ENCODE measurements around the gene ANO4.

Gene ANO4

DNA sequence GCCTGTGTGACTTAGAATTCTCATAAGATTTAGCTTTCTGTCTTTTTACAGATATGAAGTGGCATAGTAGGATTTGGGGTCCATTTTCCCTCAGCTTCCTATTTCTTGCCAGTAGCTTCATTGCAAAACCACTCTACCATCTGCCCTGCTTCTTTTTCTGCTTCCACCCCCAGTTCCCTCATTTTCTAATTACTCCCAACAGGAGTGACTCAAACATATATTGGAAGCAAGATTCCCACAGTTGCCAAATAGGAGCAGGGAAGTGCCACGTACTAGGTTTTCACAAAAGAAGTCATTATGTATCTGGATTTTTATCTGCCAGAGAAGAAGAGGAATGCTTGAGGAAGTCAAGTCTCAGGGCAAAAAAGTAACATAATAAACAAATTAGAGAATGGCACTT is 64.1 kb downstream of the ANO4 start:
- Histone ChIP-seq H3K4me3 (replicated peaks; ENCODE audit: insufficient read depth, low read length) (no peak overlapping the region), H3K27me3 (ENCODE audit: insufficient read depth, poor library complexity, severe bottlenecking) (no peaks in the 10 kb centered on the region), H3K27ac (replicated peaks) (no peak overlapping the region)
- DNase-seq (ENCODE audit: low read depth in 1 of 2, low spot score in 1 of 2) = peak in 1 of 2 experiments; percentile 11
- TF ChIP-seq POLR2AphosphoS5 (IDR thresholded peaks at IDR 0.05; ENCODE audit: low read depth) (no peak), SPI1 (IDR thresholded peaks at IDR 0.05; ENCODE audit: borderline replicate concordance, low read depth) (peak; percentile 62; the same call in 1 of the 2 replicates), GABPA (IDR thresholded peaks at IDR 0.05; ENCODE audit: low read depth) (no peak)
- TF ChIP-seq, protein P1, sequence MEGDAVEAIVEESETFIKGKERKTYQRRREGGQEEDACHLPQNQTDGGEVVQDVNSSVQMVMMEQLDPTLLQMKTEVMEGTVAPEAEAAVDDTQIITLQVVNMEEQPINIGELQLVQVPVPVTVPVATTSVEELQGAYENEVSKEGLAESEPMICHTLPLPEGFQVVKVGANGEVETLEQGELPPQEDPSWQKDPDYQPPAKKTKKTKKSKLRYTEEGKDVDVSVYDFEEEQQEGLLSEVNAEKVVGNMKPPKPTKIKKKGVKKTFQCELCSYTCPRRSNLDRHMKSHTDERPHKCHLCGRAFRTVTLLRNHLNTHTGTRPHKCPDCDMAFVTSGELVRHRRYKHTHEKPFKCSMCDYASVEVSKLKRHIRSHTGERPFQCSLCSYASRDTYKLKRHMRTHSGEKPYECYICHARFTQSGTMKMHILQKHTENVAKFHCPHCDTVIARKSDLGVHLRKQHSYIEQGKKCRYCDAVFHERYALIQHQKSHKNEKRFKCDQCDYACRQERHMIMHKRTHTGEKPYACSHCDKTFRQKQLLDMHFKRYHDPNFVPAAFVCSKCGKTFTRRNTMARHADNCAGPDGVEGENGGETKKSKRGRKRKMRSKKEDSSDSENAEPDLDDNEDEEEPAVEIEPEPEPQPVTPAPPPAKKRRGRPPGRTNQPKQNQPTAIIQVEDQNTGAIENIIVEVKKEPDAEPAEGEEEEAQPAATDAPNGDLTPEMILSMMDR (IDR thresholded peaks at IDR 0.05; ENCODE audit: insufficient read depth, low read length) = no peak

GRCh38 chr12:100859063-100859627 is 64.6 kb downstream of the ANO4 start:
- H3K4me3 ChIP-seq (replicated peaks; ENCODE audit: insufficient read depth, low read length) = no peak overlapping the region
- TF ChIP-seq, protein P1 (IDR thresholded peaks at IDR 0.05; ENCODE audit: insufficient read depth, low read length) = no peak
- TF ChIP-seq SPI1 (IDR thresholded peaks at IDR 0.05; ENCODE audit: borderline replicate concordance, low read depth) = no peak
- no peak for TF ChIP-seq REST (IDR thresholded peaks at IDR 0.05; ENCODE audit: insufficient replicate concordance, low read depth)
- TF ChIP-seq POLR2AphosphoS5 (IDR thresholded peaks at IDR 0.05; ENCODE audit: low read depth) = no peak
- TF ChIP-seq GABPA (IDR thresholded peaks at IDR 0.05; ENCODE audit: low read depth) = no peak
- no peaks in the 10 kb centered on the region for H3K27me3 ChIP-seq (ENCODE audit: insufficient read depth, poor library complexity, severe bottlenecking)
- DNase-seq (ENCODE audit: low read depth in 1 of 2, low spot score in 1 of 2) = no peak
- H3K27ac ChIP-seq (replicated peaks) = no peak overlapping the region

DNA sequence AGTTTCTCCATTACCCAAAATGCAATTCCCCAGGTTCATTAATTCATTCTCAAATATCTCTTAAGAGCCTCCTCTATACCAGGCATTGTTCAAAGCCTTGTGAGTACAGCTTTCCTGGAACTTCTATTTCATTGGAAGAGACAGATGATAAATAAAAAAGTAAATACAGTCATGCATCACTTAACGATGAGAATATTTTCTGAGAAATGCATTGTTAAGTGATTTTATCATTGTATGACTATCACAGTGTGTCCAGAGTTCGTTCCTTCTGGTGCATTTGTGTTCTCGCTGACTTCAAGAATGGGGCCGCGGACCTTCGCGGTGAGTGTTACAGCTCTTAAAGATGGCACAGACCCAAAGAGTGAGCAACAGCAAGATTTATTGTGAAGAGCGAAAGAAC is 66.0 kb downstream of the ANO4 start:
- TF ChIP-seq SPI1 (IDR thresholded peaks at IDR 0.05; ENCODE audit: borderline replicate concordance, low read depth) (no peak), POLR2AphosphoS5 (IDR thresholded peaks at IDR 0.05; ENCODE audit: low read depth) (no peak), REST (IDR thresholded peaks at IDR 0.05; ENCODE audit: insufficient replicate concordance, low read depth) (no peak), GABPA (IDR thresholded peaks at IDR 0.05; ENCODE audit: low read depth) (no peak)
- TF ChIP-seq, protein P1 (IDR thresholded peaks at IDR 0.05; ENCODE audit: insufficient read depth, low read length) = no peak
- H3K4me3 ChIP-seq (replicated peaks; ENCODE audit: insufficient read depth, low read length) = no peak overlapping the region
- no peak for DNase-seq (ENCODE audit: low read depth in 1 of 2, low spot score in 1 of 2)
- no peak overlapping the region for H3K27ac ChIP-seq (replicated peaks)
- no peaks in the 10 kb centered on the region for H3K27me3 ChIP-seq (ENCODE audit: insufficient read depth, poor library complexity, severe bottlenecking)

DNA sequence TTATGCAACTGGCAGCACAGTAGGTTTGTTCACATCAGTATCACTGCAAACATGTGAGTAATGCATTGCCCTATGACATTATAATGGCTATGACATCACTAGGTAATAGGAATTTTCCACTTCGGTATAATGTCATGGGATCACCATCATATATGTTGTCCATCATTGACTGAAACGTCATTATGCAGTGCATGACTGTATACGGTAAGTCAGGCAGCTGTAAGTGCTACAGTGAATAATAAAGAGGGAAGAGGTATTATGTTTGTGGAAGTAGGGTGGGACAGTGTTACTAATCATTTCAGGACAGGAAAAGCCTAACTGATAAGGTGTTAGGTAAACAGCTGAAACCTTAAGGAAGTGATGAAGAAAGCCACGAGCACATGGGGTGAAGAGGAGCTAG is 68.1 kb downstream of the ANO4 start:
- Histone ChIP-seq H3K27ac (replicated peaks) (no peak overlapping the region), H3K4me3 (replicated peaks; ENCODE audit: insufficient read depth, low read length) (no peak overlapping the region), H3K27me3 (ENCODE audit: insufficient read depth, poor library complexity, severe bottlenecking) (no peaks in the 10 kb centered on the region)
- DNase-seq (ENCODE audit: low read depth in 1 of 2, low spot score in 1 of 2) = no peak
- TF ChIP-seq REST (IDR thresholded peaks at IDR 0.05; ENCODE audit: insufficient replicate concordance, low read depth) = no peak
- TF ChIP-seq GABPA (IDR thresholded peaks at IDR 0.05; ENCODE audit: low read depth) = no peak
- TF ChIP-seq SPI1 (IDR thresholded peaks at IDR 0.05; ENCODE audit: borderline replicate concordance, low read depth) = no peak
- TF ChIP-seq, protein P1 (IDR thresholded peaks at IDR 0.05; ENCODE audit: insufficient read depth, low read length) = no peak
- TF ChIP-seq POLR2AphosphoS5 (IDR thresholded peaks at IDR 0.05; ENCODE audit: low read depth) = no peak

All from HL-60 (cell line).